Stimulated activated CD8-positive, alpha-beta memory T cell treated with anti-CD3 and anti-CD28 coated beads, Interleukin-15, amount 100 ng/mL, for 48 hours (primary cell): ENCODE data around the gene APOBEC4.
"Not testable (repeated sequence)": the region's sequence is repeated elsewhere in the genome, so short reads cannot be mapped to it uniquely, and the experiment has no call there.

Source experiments
- DNase-seq, 2 donors: peaks; one replicate each; pipeline ENCODE4 v3.0.0-alpha.2; 2020; ENCODE audit warnings: low read depth in 2 of 2

Gene APOBEC4

GRCh38 chr1:183634429-183635065, 18.6 kb downstream of the APOBEC4 start:
- no peak for DNase-seq

GRCh38 chr1:183633676-183634343, 19.3 kb downstream of the APOBEC4 start:
- no peak for DNase-seq

GRCh38 chr1:183632964-183633363, 20.2 kb downstream of the APOBEC4 start:
- no peak for DNase-seq

- DNase-seq, result no peak
Observed at GRCh38 chr1:183632114-183632513, 21.0 kb downstream of the APOBEC4 start.

- DNase-seq, result no peak
Observed at GRCh38 chr1:183630748-183631147, 22.4 kb downstream of the APOBEC4 start.

GRCh38 chr1:183628537-183628936, 24.6 kb downstream of the APOBEC4 start:
- no peak for DNase-seq

GRCh38 chr1:183626236-183626635, 26.9 kb downstream of the APOBEC4 start:
- not testable (repeated sequence) for DNase-seq

- DNase-seq, result no peak
Observed at GRCh38 chr1:183622884-183623785, 30.0 kb downstream of the APOBEC4 start.

- no peak for DNase-seq
Observed at GRCh38 chr1:183622013-183622412, 31.1 kb downstream of the APOBEC4 start.

- no peak for DNase-seq
Observed at GRCh38 chr1:183620311-183620710, 32.8 kb downstream of the APOBEC4 start.

- no peak for DNase-seq
Observed at GRCh38 chr1:183619781-183620180, 33.3 kb downstream of the APOBEC4 start.

GRCh38 chr1:183618202-183618601, 34.9 kb downstream of the APOBEC4 start:
- DNase-seq, result not testable (repeated sequence)

GRCh38 chr1:183612975-183613374, 40.1 kb downstream of the APOBEC4 start:
- DNase-seq, result not testable (repeated sequence)

- no peak for DNase-seq
Observed at GRCh38 chr1:183612407-183612806, 40.7 kb downstream of the APOBEC4 start.

GRCh38 chr1:183611021-183611420, 42.1 kb downstream of the APOBEC4 start:
- DNase-seq, result no peak

- DNase-seq, result no peak
Observed at GRCh38 chr1:183609759-183610452, 43.2 kb downstream of the APOBEC4 start.

GRCh38 chr1:183609313-183609712, 43.8 kb downstream of the APOBEC4 start:
- no peak for DNase-seq

- no peak for DNase-seq
Observed at GRCh38 chr1:183607322-183607980, 45.7 kb downstream of the APOBEC4 start.

- no peak for DNase-seq
Observed at GRCh38 chr1:183605904-183606303, 47.2 kb downstream of the APOBEC4 start.

- DNase-seq, result no peak
Observed at GRCh38 chr1:183604815-183605214, 48.3 kb downstream of the APOBEC4 start.

- no peak for DNase-seq
Observed at GRCh38 chr1:183604038-183604808, 48.9 kb downstream of the APOBEC4 start.
